ENCODE measurements around the gene APOB.

The APOB gene

GRCh38 chr2:21024722-21025389 is 19.0 kb downstream of the APOB start:
- H3K36me3 ChIP-seq (ENCODE audit: control insufficient read depth, insufficient read depth, low read length), result no peaks in the 10 kb centered on the region
- H3K27me3 ChIP-seq (replicated peaks; ENCODE audit: control insufficient read depth, insufficient read depth, low read length, poor library complexity, severe bottlenecking), result no peaks in the 10 kb centered on the region
- H3K9me3 ChIP-seq (ENCODE audit: control insufficient read depth, low read length), result no peaks in the 10 kb centered on the region
- H3K4me3 ChIP-seq (ENCODE audit: insufficient read depth, low read depth, low read length, poor library complexity, severe bottlenecking), result no peak overlapping the region
- no peak overlapping the region for H3K27ac ChIP-seq (ENCODE audit: insufficient read depth, low read length, poor library complexity, severe bottlenecking)
- H3K4me1 ChIP-seq (ENCODE audit: control insufficient read depth, insufficient read depth, low read length, poor library complexity, severe bottlenecking), result no peaks in the 10 kb centered on the region
- DNase-seq, result no peak

DNA sequence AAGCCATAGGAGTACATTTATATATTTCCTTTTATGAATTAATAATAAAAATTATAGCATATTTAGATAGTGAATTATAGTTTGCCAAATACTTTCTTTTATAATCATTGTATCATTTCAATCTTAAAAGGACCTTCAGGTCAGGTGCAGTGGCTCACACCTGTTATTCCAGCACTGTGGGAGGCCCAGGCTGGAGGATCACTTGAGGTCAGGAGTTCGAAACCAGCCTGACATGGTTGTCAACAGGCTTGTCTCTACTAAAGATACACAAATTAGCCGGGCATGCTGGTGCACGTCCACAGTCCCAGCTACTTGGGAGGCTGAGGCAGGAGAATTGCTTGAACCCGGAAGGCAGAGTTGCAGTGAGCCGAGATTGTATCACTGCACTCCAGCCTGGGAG is 19.7 kb downstream of the APOB start:
- no peaks in the 10 kb centered on the region for H3K36me3 ChIP-seq (ENCODE audit: control insufficient read depth, insufficient read depth, low read length)
- H3K27me3 ChIP-seq (replicated peaks; ENCODE audit: control insufficient read depth, insufficient read depth, low read length, poor library complexity, severe bottlenecking), result no peaks in the 10 kb centered on the region
- no peak overlapping the region for H3K4me3 ChIP-seq (ENCODE audit: insufficient read depth, low read depth, low read length, poor library complexity, severe bottlenecking)
- no peaks in the 10 kb centered on the region for H3K4me1 ChIP-seq (ENCODE audit: control insufficient read depth, insufficient read depth, low read length, poor library complexity, severe bottlenecking)
- H3K27ac ChIP-seq (ENCODE audit: insufficient read depth, low read length, poor library complexity, severe bottlenecking), result no peak overlapping the region
- DNase-seq, result no peak
- no peaks in the 10 kb centered on the region for H3K9me3 ChIP-seq (ENCODE audit: control insufficient read depth, low read length)

DNA sequence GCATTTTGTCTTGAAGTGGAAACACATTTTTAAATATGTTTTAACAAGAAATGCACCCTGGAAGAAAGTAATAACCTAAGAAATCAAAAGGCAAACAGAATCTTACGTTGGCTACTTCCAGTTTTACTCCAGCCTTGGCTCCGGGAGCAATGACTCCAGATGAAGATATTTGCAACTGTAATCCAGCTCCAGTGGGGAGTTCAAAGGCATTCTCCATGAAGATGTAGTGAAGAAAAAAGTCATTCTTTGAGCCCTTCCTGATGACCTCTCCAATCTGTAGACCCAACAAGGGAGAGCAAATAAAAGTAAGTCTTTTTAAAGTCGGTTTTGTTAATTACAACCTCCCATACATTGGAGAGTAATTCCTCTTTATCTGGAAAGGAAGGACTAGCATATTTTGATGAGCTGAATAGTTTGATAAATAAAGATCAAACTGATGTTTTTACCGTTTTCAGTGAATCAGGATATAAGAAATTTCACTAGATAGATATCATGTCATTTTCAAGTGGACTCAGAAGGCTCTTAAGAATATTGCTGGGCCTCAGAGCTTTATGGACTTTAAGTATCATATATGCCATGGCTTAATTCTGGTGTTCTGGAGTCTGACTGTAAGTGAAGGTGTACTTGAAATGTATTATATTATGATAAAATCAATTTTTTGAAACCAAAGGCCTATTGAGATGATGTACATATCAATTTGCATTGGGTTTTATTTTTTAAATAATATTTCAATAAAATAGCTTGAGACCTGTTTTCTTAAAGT is 20.3 kb downstream of the APOB start:
- Histone ChIP-seq H3K4me3 (ENCODE audit: insufficient read depth, low read depth, low read length, poor library complexity, severe bottlenecking) (no peak overlapping the region), H3K27me3 (replicated peaks; ENCODE audit: control insufficient read depth, insufficient read depth, low read length, poor library complexity, severe bottlenecking) (no peaks in the 10 kb centered on the region), H3K36me3 (ENCODE audit: control insufficient read depth, insufficient read depth, low read length) (no peaks in the 10 kb centered on the region), H3K9me3 (ENCODE audit: control insufficient read depth, low read length) (no peaks in the 10 kb centered on the region), H3K27ac (ENCODE audit: insufficient read depth, low read length, poor library complexity, severe bottlenecking) (no peak overlapping the region), H3K4me1 (ENCODE audit: control insufficient read depth, insufficient read depth, low read length, poor library complexity, severe bottlenecking) (no peaks in the 10 kb centered on the region)
- DNase-seq, result no peak

GRCh38 chr2:21022792-21023367 is 21.0 kb downstream of the APOB start:
- H3K27ac ChIP-seq (ENCODE audit: insufficient read depth, low read length, poor library complexity, severe bottlenecking), result no peak overlapping the region
- DNase-seq, result no peak
- no peak overlapping the region for H3K4me3 ChIP-seq (ENCODE audit: insufficient read depth, low read depth, low read length, poor library complexity, severe bottlenecking)
- no peaks in the 10 kb centered on the region for H3K27me3 ChIP-seq (replicated peaks; ENCODE audit: control insufficient read depth, insufficient read depth, low read length, poor library complexity, severe bottlenecking)
- no peaks in the 10 kb centered on the region for H3K36me3 ChIP-seq (ENCODE audit: control insufficient read depth, insufficient read depth, low read length)
- H3K9me3 ChIP-seq (ENCODE audit: control insufficient read depth, low read length), result no peaks in the 10 kb centered on the region
- no peaks in the 10 kb centered on the region for H3K4me1 ChIP-seq (ENCODE audit: control insufficient read depth, insufficient read depth, low read length, poor library complexity, severe bottlenecking)

DNA sequence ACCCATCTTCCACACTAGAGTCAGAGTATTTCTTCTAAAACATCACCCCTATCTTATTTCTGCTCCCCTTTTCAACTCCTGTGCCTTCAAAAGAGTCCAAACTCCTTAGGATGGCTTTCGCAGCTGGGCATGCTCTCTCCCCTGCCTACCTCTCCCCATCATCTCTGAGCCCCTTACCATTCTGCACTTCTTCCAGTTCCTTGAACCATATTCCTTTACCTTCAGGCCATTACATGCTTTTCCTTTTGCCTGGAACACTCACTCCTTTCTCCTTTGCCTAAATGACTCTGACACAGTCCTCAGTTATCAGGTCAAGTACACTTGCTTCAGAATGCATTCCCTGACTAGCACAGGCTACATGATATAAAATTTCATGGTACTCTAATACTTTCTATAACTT is 22.4 kb downstream of the APOB start:
- H3K9me3 ChIP-seq (ENCODE audit: control insufficient read depth, low read length), result no peaks in the 10 kb centered on the region
- DNase-seq, result no peak
- no peak overlapping the region for H3K4me3 ChIP-seq (ENCODE audit: insufficient read depth, low read depth, low read length, poor library complexity, severe bottlenecking)
- H3K27ac ChIP-seq (ENCODE audit: insufficient read depth, low read length, poor library complexity, severe bottlenecking), result no peak overlapping the region
- H3K27me3 ChIP-seq (replicated peaks; ENCODE audit: control insufficient read depth, insufficient read depth, low read length, poor library complexity, severe bottlenecking), result no peaks in the 10 kb centered on the region
- H3K36me3 ChIP-seq (ENCODE audit: control insufficient read depth, insufficient read depth, low read length), result no peaks in the 10 kb centered on the region
- no peaks in the 10 kb centered on the region for H3K4me1 ChIP-seq (ENCODE audit: control insufficient read depth, insufficient read depth, low read length, poor library complexity, severe bottlenecking)

GRCh38 chr2:21020668-21021288 is 23.1 kb downstream of the APOB start:
- H3K4me3 ChIP-seq (ENCODE audit: insufficient read depth, low read depth, low read length, poor library complexity, severe bottlenecking), result no peak overlapping the region
- no peaks in the 10 kb centered on the region for H3K36me3 ChIP-seq (ENCODE audit: control insufficient read depth, insufficient read depth, low read length)
- no peaks in the 10 kb centered on the region for H3K27me3 ChIP-seq (replicated peaks; ENCODE audit: control insufficient read depth, insufficient read depth, low read length, poor library complexity, severe bottlenecking)
- DNase-seq, result no peak
- H3K9me3 ChIP-seq (ENCODE audit: control insufficient read depth, low read length), result no peaks in the 10 kb centered on the region
- no peaks in the 10 kb centered on the region for H3K4me1 ChIP-seq (ENCODE audit: control insufficient read depth, insufficient read depth, low read length, poor library complexity, severe bottlenecking)
- no peak overlapping the region for H3K27ac ChIP-seq (ENCODE audit: insufficient read depth, low read length, poor library complexity, severe bottlenecking)

- no peaks in the 10 kb centered on the region for H3K4me1 ChIP-seq (ENCODE audit: control insufficient read depth, insufficient read depth, low read length, poor library complexity, severe bottlenecking)
- no peak overlapping the region for H3K27ac ChIP-seq (ENCODE audit: insufficient read depth, low read length, poor library complexity, severe bottlenecking)
- H3K9me3 ChIP-seq (ENCODE audit: control insufficient read depth, low read length), result no peaks in the 10 kb centered on the region
- H3K27me3 ChIP-seq (replicated peaks; ENCODE audit: control insufficient read depth, insufficient read depth, low read length, poor library complexity, severe bottlenecking), result no peaks in the 10 kb centered on the region
- H3K4me3 ChIP-seq (ENCODE audit: insufficient read depth, low read depth, low read length, poor library complexity, severe bottlenecking), result no peak overlapping the region
- no peak for DNase-seq
- H3K36me3 ChIP-seq (ENCODE audit: control insufficient read depth, insufficient read depth, low read length), result no peaks in the 10 kb centered on the region
These were observed 23.7 kb downstream of the APOB start for GRCh38 chr2:21020031-21020667.

- no peaks in the 10 kb centered on the region for H3K27me3 ChIP-seq (replicated peaks; ENCODE audit: control insufficient read depth, insufficient read depth, low read length, poor library complexity, severe bottlenecking)
- no peak overlapping the region for H3K4me3 ChIP-seq (ENCODE audit: insufficient read depth, low read depth, low read length, poor library complexity, severe bottlenecking)
- H3K27ac ChIP-seq (ENCODE audit: insufficient read depth, low read length, poor library complexity, severe bottlenecking), result no peak overlapping the region
- DNase-seq, result no peak
- no peaks in the 10 kb centered on the region for H3K36me3 ChIP-seq (ENCODE audit: control insufficient read depth, insufficient read depth, low read length)
- H3K9me3 ChIP-seq (ENCODE audit: control insufficient read depth, low read length), result no peaks in the 10 kb centered on the region
- no peaks in the 10 kb centered on the region for H3K4me1 ChIP-seq (ENCODE audit: control insufficient read depth, insufficient read depth, low read length, poor library complexity, severe bottlenecking)
These were observed 24.2 kb downstream of the APOB start for GRCh38 chr2:21019678-21020021.

- Histone ChIP-seq H3K27me3 (replicated peaks; ENCODE audit: control insufficient read depth, insufficient read depth, low read length, poor library complexity, severe bottlenecking) (no peaks in the 10 kb centered on the region), H3K4me3 (ENCODE audit: insufficient read depth, low read depth, low read length, poor library complexity, severe bottlenecking) (no peak overlapping the region), H3K36me3 (ENCODE audit: control insufficient read depth, insufficient read depth, low read length) (no peaks in the 10 kb centered on the region), H3K9me3 (ENCODE audit: control insufficient read depth, low read length) (no peaks in the 10 kb centered on the region), H3K4me1 (ENCODE audit: control insufficient read depth, insufficient read depth, low read length, poor library complexity, severe bottlenecking) (no peaks in the 10 kb centered on the region), H3K27ac (ENCODE audit: insufficient read depth, low read length, poor library complexity, severe bottlenecking) (no peak overlapping the region)
- no peak for DNase-seq
These were observed 24.7 kb downstream of the APOB start for GRCh38 chr2:21019000-21019677.

All from effector memory CD4-positive, alpha-beta T cell (primary cell).